Stimulated activated naive CD8-positive, alpha-beta T cell treated with anti-CD3 and anti-CD28 coated beads, Interleukin-15, Interleukin-2, amounts not matched to agents 100 ng/mL and 50 ng/mL, for 24 hours (primary cell): ENCODE measurements around the gene CIROP.

Experiments
- H3K27ac Mint-ChIP-seq: one replicate; pipeline ENCODE4 v1.8.0; 2021; ENCODE audit warnings: mild to moderate bottlenecking, mixed read lengths
- H3K27me3 Mint-ChIP-seq: one replicate; pipeline ENCODE4 v1.8.0; 2021; ENCODE audit warnings: mixed read lengths
- H3K36me3 Mint-ChIP-seq: one replicate; pipeline ENCODE4 v1.8.0; 2021; ENCODE audit warnings: low read depth, mixed read lengths
- H3K4me1 Mint-ChIP-seq: one replicate; pipeline ENCODE4 v1.8.0; 2021; ENCODE audit warnings: low read depth, mixed read lengths
- H3K4me3 Mint-ChIP-seq: one replicate; pipeline ENCODE4 v1.8.0; 2021; ENCODE audit warnings: mild to moderate bottlenecking, mixed read lengths
- H3K9me3 Mint-ChIP-seq: one replicate; pipeline ENCODE4 v1.8.0; 2021; ENCODE audit warnings: mixed read lengths

The CIROP gene

GRCh38 chr14:23139874-23140273 is 35.1 kb upstream of the CIROP start:
- Mint-ChIP-seq H3K9me3 (no peaks in the 10 kb centered on the region), H3K27me3 (no peaks in the 10 kb centered on the region), H3K27ac (no peak overlapping the region), H3K36me3 (no peaks in the 10 kb centered on the region), H3K4me3 (no peak overlapping the region), H3K4me1 (no peaks in the 10 kb centered on the region)

- no peaks in the 10 kb centered on the region for H3K4me1 Mint-ChIP-seq
Measured at GRCh38 chr14:23137813-23138535, 33.2 kb upstream of the CIROP start.

GRCh38 chr14:23137192-23137812 is 32.5 kb upstream of the CIROP start:
- Mint-ChIP-seq H3K4me3 (no peak overlapping the region), H3K4me1 (no peaks in the 10 kb centered on the region), H3K27me3 (no peaks in the 10 kb centered on the region), H3K9me3 (no peaks in the 10 kb centered on the region), H3K27ac (no peak overlapping the region), H3K36me3 (no peaks in the 10 kb centered on the region)

More at GRCh38 chr14:23137813-23138535, 33.2 kb upstream of the CIROP start:
- Mint-ChIP-seq H3K4me3 (no peak overlapping the region), H3K36me3 (no peaks in the 10 kb centered on the region), H3K27me3 (no peaks in the 10 kb centered on the region), H3K9me3 (no peaks in the 10 kb centered on the region), H3K27ac (no peak overlapping the region)

GRCh38 chr14:23136566-23137133 is 31.9 kb upstream of the CIROP start:
- no peak overlapping the region for H3K27ac Mint-ChIP-seq
- H3K4me1 Mint-ChIP-seq = no peaks in the 10 kb centered on the region
- H3K9me3 Mint-ChIP-seq = no peaks in the 10 kb centered on the region
- H3K36me3 Mint-ChIP-seq = no peaks in the 10 kb centered on the region
- no peak overlapping the region for H3K4me3 Mint-ChIP-seq
- no peaks in the 10 kb centered on the region for H3K27me3 Mint-ChIP-seq

- H3K27me3 Mint-ChIP-seq = no peaks in the 10 kb centered on the region
- no peak overlapping the region for H3K27ac Mint-ChIP-seq
- no peaks in the 10 kb centered on the region for H3K4me1 Mint-ChIP-seq
- no peaks in the 10 kb centered on the region for H3K36me3 Mint-ChIP-seq
- no peak overlapping the region for H3K4me3 Mint-ChIP-seq
- no peaks in the 10 kb centered on the region for H3K9me3 Mint-ChIP-seq
Measured at GRCh38 chr14:23132970-23133369, 28.2 kb upstream of the CIROP start.

GRCh38 chr14:23131482-23131881 is 26.7 kb upstream of the CIROP start:
- Mint-ChIP-seq H3K4me1 (no peaks in the 10 kb centered on the region), H3K4me3 (no peak overlapping the region), H3K27ac (no peak overlapping the region), H3K9me3 (no peaks in the 10 kb centered on the region), H3K36me3 (no peaks in the 10 kb centered on the region), H3K27me3 (no peaks in the 10 kb centered on the region)

GRCh38 chr14:23130871-23131270 is 26.1 kb upstream of the CIROP start:
- no peak overlapping the region for H3K27ac Mint-ChIP-seq
- no peaks in the 10 kb centered on the region for H3K36me3 Mint-ChIP-seq
- H3K4me1 Mint-ChIP-seq = no peaks in the 10 kb centered on the region
- no peak overlapping the region for H3K4me3 Mint-ChIP-seq
- H3K27me3 Mint-ChIP-seq = no peaks in the 10 kb centered on the region
- no peaks in the 10 kb centered on the region for H3K9me3 Mint-ChIP-seq

- Mint-ChIP-seq H3K4me3 (no peak overlapping the region), H3K27me3 (no peaks in the 10 kb centered on the region), H3K4me1 (no peaks in the 10 kb centered on the region), H3K9me3 (no peaks in the 10 kb centered on the region), H3K27ac (no peak overlapping the region), H3K36me3 (no peaks in the 10 kb centered on the region)
Measured at GRCh38 chr14:23129759-23130316, 25.0 kb upstream of the CIROP start.

- Mint-ChIP-seq H3K9me3 (no peaks in the 10 kb centered on the region), H3K36me3 (no peaks in the 10 kb centered on the region), H3K4me1 (no peaks in the 10 kb centered on the region), H3K27me3 (no peaks in the 10 kb centered on the region), H3K4me3 (no peak overlapping the region), H3K27ac (no peak overlapping the region)
Measured at GRCh38 chr14:23128969-23129758, 24.4 kb upstream of the CIROP start.

- Mint-ChIP-seq H3K27me3 (no peaks in the 10 kb centered on the region), H3K4me1 (no peaks in the 10 kb centered on the region), H3K27ac (no peak overlapping the region), H3K36me3 (no peaks in the 10 kb centered on the region), H3K4me3 (no peak overlapping the region), H3K9me3 (no peaks in the 10 kb centered on the region)
Measured at GRCh38 chr14:23127861-23128260, 23.1 kb upstream of the CIROP start.

- Mint-ChIP-seq H3K27ac (no peak overlapping the region), H3K27me3 (no peaks in the 10 kb centered on the region), H3K9me3 (no peaks in the 10 kb centered on the region), H3K4me3 (no peak overlapping the region), H3K36me3 (no peaks in the 10 kb centered on the region), H3K4me1 (no peaks in the 10 kb centered on the region)
Measured at GRCh38 chr14:23126548-23127278, 21.9 kb upstream of the CIROP start.

GRCh38 chr14:23125933-23126524 is 21.2 kb upstream of the CIROP start:
- H3K36me3 Mint-ChIP-seq = no peaks in the 10 kb centered on the region
- H3K27me3 Mint-ChIP-seq = no peaks in the 10 kb centered on the region
- peaks cover 6% of the 10 kb centered on the region for H3K4me1 Mint-ChIP-seq
- H3K4me3 Mint-ChIP-seq = no peak overlapping the region
- no peaks in the 10 kb centered on the region for H3K9me3 Mint-ChIP-seq
- H3K27ac Mint-ChIP-seq = no peak overlapping the region

- H3K9me3 Mint-ChIP-seq = no peaks in the 10 kb centered on the region
- no peak overlapping the region for H3K4me3 Mint-ChIP-seq
- no peak overlapping the region for H3K27ac Mint-ChIP-seq
- peaks cover 16% of the 10 kb centered on the region for H3K4me1 Mint-ChIP-seq
- H3K36me3 Mint-ChIP-seq = no peaks in the 10 kb centered on the region
- H3K27me3 Mint-ChIP-seq = no peaks in the 10 kb centered on the region
Measured at GRCh38 chr14:23125011-23125410, 20.2 kb upstream of the CIROP start.

- peaks cover 22% of the 10 kb centered on the region for H3K4me1 Mint-ChIP-seq
- H3K4me3 Mint-ChIP-seq = no peak overlapping the region
- H3K27me3 Mint-ChIP-seq = no peaks in the 10 kb centered on the region
Measured at GRCh38 chr14:23124337-23124954, 19.7 kb upstream of the CIROP start.

More at GRCh38 chr14:23124337-23124954, 19.7 kb upstream of the CIROP start:
- no peaks in the 10 kb centered on the region for H3K36me3 Mint-ChIP-seq
- H3K27ac Mint-ChIP-seq = no peak overlapping the region
- no peaks in the 10 kb centered on the region for H3K9me3 Mint-ChIP-seq
